ENCODE results near the gene COLEC11.

DNA sequence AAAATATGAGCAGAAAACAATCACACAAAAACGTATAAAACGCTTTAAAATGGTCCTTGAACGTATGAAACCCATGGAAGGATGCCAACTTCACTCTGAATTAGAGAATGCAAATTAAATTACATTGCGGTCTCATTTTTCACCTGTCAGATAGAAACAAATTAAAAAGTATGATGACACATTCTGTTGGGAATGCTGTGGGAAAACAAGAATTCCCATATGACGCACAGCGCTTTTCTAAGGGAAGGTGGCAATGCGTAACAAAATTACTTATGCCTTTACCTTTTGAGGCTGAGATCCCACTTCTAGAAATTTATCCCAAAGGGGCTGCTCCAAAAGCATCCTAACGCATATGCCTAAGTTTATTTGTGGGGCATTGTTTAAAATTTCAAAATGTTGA, 23.6 kb upstream of the COLEC11 start:
- TF ChIP-seq, protein P1, sequence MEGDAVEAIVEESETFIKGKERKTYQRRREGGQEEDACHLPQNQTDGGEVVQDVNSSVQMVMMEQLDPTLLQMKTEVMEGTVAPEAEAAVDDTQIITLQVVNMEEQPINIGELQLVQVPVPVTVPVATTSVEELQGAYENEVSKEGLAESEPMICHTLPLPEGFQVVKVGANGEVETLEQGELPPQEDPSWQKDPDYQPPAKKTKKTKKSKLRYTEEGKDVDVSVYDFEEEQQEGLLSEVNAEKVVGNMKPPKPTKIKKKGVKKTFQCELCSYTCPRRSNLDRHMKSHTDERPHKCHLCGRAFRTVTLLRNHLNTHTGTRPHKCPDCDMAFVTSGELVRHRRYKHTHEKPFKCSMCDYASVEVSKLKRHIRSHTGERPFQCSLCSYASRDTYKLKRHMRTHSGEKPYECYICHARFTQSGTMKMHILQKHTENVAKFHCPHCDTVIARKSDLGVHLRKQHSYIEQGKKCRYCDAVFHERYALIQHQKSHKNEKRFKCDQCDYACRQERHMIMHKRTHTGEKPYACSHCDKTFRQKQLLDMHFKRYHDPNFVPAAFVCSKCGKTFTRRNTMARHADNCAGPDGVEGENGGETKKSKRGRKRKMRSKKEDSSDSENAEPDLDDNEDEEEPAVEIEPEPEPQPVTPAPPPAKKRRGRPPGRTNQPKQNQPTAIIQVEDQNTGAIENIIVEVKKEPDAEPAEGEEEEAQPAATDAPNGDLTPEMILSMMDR (IDR thresholded peaks at IDR 0.05; ENCODE audit: poor library complexity), result no peak
- no peak for TF ChIP-seq EZH2phosphoT487 (IDR thresholded peaks at IDR 0.05; ENCODE audit: low read depth, severe bottlenecking, unreplicated experiment)

Measured in hepatocyte (in vitro differentiated cells).